Prostate gland (tissue), 2 donors: ENCODE results near the gene LHX4. TPM values are rescaled to one million over a fixed set of nuclear protein-coding genes. Genes with fewer than 3 reads are reported as not detected.

Source experiments
- DNase-seq: peaks from one replicate; pipeline ENCODE4 v3.0.0-alpha.2; 2019; ENCODE audit warnings: low spot score
- H3K27ac ChIP-seq, 2 donors: fragments of 200-600 bp; sonication (generic); 2 replicates each; pipeline ENCODE4 v1.5.1; 2017 to 2019
- H3K27me3 ChIP-seq: fragments of 200-600 bp; sonication (generic); replicated peaks from 2 replicates; pipeline ENCODE4 v1.5.1; 2019; ENCODE audit not compliant: insufficient read depth
- H3K36me3 ChIP-seq, 2 donors: fragments of 200-600 bp; sonication (generic); 1 replicate in 1 of 2; 2 replicates in 1 of 2; pipeline versions ENCODE4 v1.5.1 to v1.8.1; 2017 to 2019
- H3K4me1 ChIP-seq: fragments of 200-600 bp; sonication (generic); replicated peaks from 2 replicates; pipeline ENCODE4 v1.5.1; 2019
- H3K4me3 ChIP-seq, 2 donors: fragments of 200-600 bp; sonication (generic); 2 replicates each; pipeline ENCODE4 v1.5.1; 2017 to 2019
- H3K9me3 ChIP-seq: fragments of 200-600 bp; sonication (generic); 2 replicates; pipeline ENCODE4 v1.5.1; 2017
- POLR2A ChIP-seq: fragments of 450-650 bp; IDR thresholded peaks from one replicate; pipeline ENCODE4 v1.6.1; 2016; ENCODE audit warnings: antibody characterized with exemption, mild to moderate bottlenecking
- POLR2AphosphoS5 ChIP-seq: sonication (generic); formaldehyde crosslinking; IDR thresholded peaks from one replicate; pipeline ENCODE4 v1.6.1; 2017; ENCODE audit warnings: antibody characterized with exemption
- WGBS: methylation state at CpG from one replicate; pipeline ENCODE4 v1.1.5; 2018; 5-methylcytosine and 5-hydroxymethylcytosine counted together
- intact Hi-C: fragments of 100-400 bp; cut with DNase I; formaldehyde crosslinking; loops from one replicate; pipeline ENCODE4 v1.14.2; 2022
- total RNA-seq, 2 donors: library from RNA; depleted of rRNA; stranded (reverse); fragments of >200 nt; gene quantifications; one replicate each; pipeline ENCODE4 v1.1.0, GENCODE V29; 2016
- TF ChIP-seq, protein P1 (sequence below), 4 experiments: fragments of 200-600 bp in 2 of 4; fragments of 450-650 bp in 2 of 4; sonication (generic) in 2 of 4; IDR thresholded peaks; 1 replicate in 3 of 4; 2 replicates in 1 of 4; pipeline ENCODE4 v1.5.1; 2016 to 2019; ENCODE audit warnings: antibody characterized with exemption in 4 of 4, mild to moderate bottlenecking in 2 of 4, moderate library complexity in 2 of 4

Gene LHX4
- total RNA-seq, 2 donors from 2014 or later, result not detected

DNA sequence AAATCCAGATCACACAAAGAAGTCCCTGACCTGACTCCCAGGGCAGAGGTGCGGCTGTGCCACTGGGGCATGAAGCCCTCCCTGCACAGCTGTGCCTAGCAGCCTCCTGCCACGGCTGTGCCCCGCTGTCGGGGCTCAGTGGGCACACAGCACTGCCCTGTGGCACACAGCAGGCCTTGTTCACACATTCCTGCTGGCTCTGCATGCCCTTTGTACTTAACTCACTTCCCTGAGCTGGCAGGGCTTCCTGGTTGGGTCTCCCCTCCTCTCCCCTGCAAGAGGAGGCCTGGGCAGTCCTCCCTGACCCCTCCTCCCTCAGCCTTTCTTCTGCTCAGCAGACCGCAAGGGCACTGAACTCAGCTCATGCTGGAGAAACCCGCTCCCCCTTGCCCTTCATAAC lies 14.8 kb downstream of the LHX4 start:
- no peak overlapping the region for H3K4me3 ChIP-seq
- intact Hi-C loops, result no loop called here
- no peak overlapping the region for H3K27ac ChIP-seq
- H3K9me3 ChIP-seq, result no peaks in the 10 kb centered on the region
- H3K27me3 ChIP-seq, result no peaks in the 10 kb centered on the region
- TF ChIP-seq POLR2A, result no peak
- no peak for TF ChIP-seq POLR2AphosphoS5
- TF ChIP-seq, protein P1, sequence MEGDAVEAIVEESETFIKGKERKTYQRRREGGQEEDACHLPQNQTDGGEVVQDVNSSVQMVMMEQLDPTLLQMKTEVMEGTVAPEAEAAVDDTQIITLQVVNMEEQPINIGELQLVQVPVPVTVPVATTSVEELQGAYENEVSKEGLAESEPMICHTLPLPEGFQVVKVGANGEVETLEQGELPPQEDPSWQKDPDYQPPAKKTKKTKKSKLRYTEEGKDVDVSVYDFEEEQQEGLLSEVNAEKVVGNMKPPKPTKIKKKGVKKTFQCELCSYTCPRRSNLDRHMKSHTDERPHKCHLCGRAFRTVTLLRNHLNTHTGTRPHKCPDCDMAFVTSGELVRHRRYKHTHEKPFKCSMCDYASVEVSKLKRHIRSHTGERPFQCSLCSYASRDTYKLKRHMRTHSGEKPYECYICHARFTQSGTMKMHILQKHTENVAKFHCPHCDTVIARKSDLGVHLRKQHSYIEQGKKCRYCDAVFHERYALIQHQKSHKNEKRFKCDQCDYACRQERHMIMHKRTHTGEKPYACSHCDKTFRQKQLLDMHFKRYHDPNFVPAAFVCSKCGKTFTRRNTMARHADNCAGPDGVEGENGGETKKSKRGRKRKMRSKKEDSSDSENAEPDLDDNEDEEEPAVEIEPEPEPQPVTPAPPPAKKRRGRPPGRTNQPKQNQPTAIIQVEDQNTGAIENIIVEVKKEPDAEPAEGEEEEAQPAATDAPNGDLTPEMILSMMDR (IDR thresholded peaks at IDR 0.05), result no peak
- no peaks in the 10 kb centered on the region for H3K36me3 ChIP-seq
- H3K4me1 ChIP-seq, result no peaks in the 10 kb centered on the region
- WGBS, result 85% methylated on average over 6 of the region's 6 CpGs
- no peak for DNase-seq

DNA sequence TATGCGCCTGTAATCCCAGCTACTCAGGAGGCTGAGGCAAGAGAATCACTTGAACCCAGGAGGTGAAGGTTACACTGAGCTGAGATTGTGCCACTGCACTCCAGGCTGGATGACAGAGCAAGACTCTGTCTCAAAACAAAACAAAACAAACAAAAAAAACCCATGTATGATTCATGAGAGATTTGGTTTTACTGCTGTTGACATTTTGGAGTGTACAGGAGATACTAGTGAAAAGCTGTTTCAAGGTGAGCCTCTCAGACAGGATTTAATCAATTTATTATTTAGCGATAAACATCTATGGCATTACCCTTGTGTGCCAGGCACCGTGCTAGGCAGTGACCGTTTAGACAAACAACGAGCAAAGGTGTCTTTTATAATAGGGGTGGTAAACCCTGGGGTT lies 16.5 kb downstream of the LHX4 start:
- 77% methylated on average over 5 of the region's 5 CpGs for WGBS

DNA sequence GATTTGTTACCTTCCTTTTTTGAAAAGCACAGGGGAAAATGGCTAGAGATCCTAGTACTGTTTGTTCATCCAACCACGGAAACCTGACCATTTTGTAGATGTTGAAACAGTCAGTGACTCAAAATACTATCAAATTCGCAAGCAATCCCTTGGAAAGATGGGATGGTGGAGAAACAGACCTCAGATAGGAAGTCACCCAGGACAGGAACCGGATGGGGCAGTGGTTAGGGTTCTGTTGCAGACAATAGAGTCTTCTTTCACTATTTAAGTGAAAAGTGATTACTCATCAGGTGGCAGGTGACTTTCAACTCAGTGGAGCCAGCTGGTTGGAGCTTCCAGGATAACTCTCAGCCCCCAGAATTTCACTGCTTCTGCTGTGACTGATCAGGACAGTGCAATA lies 17.0 kb downstream of the LHX4 start:
- 77% methylated on average over 3 of the region's 3 CpGs for WGBS
- no peak for DNase-seq
- H3K4me1 ChIP-seq, result no peaks in the 10 kb centered on the region
- no peaks in the 10 kb centered on the region for H3K9me3 ChIP-seq
- intact Hi-C loops, result no loop called here
- TF ChIP-seq POLR2AphosphoS5 (no peak), POLR2A (no peak)
- TF ChIP-seq, protein P1 (IDR thresholded peaks at IDR 0.05), result no peak
- no peak overlapping the region for H3K27ac ChIP-seq
- no peaks in the 10 kb centered on the region for H3K27me3 ChIP-seq
- H3K36me3 ChIP-seq, result no peaks in the 10 kb centered on the region
- H3K4me3 ChIP-seq, result no peak overlapping the region

More for the DNA sequence above, 16.5 kb downstream of the LHX4 start:
- H3K27ac ChIP-seq, result no peak overlapping the region
- no peak for DNase-seq
- H3K4me1 ChIP-seq, result no peaks in the 10 kb centered on the region
- no peaks in the 10 kb centered on the region for H3K9me3 ChIP-seq
- intact Hi-C loops, result no loop called here
- H3K27me3 ChIP-seq, result no peaks in the 10 kb centered on the region
- TF ChIP-seq, protein P1 (IDR thresholded peaks at IDR 0.05), result no peak
- no peak for TF ChIP-seq POLR2A
- no peak for TF ChIP-seq POLR2AphosphoS5
- no peaks in the 10 kb centered on the region for H3K36me3 ChIP-seq
- no peak overlapping the region for H3K4me3 ChIP-seq

DNA sequence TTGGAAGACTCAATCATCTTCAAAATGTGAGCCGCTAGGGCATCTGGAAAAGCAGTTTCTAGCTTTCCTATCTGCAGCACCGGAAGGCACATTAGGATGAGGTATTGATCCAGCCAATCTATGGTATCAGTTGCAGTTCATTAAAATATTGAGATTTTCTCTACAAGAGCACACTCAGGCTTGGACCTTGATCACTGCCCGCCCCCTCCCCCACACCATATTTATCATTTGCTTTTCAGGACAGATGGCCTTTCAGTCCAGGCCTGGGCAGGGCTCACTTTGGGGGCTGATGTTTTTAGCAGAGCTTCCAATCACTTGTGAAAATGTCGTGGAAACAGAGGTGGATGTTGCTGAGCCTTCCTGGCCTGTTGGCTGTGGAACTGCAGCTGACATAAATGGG lies 17.5 kb downstream of the LHX4 start:
- Histone ChIP-seq H3K27ac (no peak overlapping the region), H3K9me3 (no peaks in the 10 kb centered on the region), H3K27me3 (no peaks in the 10 kb centered on the region), H3K4me3 (no peak overlapping the region), H3K4me1 (no peaks in the 10 kb centered on the region), H3K36me3 (no peaks in the 10 kb centered on the region)
- TF ChIP-seq, protein P1 (IDR thresholded peaks at IDR 0.05), result no peak
- TF ChIP-seq POLR2A, result no peak
- no peak for TF ChIP-seq POLR2AphosphoS5
- no peak for DNase-seq
- WGBS, result 97% methylated on average over 4 of the region's 4 CpGs
- intact Hi-C loops, result no loop called here

DNA sequence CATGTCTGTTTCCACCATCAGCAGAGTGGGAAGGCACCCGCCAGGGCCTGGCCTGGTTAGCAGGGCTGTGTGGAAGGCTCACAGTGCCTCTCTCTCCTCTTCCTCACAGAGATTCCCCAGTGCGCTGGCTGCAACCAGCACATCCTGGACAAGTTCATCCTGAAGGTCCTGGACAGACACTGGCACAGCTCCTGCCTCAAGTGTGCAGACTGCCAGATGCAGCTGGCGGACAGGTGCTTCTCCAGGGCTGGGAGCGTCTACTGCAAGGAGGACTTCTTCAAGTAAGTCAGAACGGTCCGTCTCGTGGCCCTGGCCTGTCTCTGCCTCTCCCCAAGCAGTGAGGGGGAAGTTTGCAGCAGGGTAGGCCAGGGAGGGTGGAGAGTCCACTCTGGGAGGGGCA lies 18.1 kb downstream of the LHX4 start:
- no peak for DNase-seq
- Histone ChIP-seq H3K4me3 (no peak overlapping the region), H3K4me1 (no peaks in the 10 kb centered on the region), H3K27ac (no peak overlapping the region), H3K27me3 (no peaks in the 10 kb centered on the region), H3K9me3 (no peaks in the 10 kb centered on the region), H3K36me3 (no peaks in the 10 kb centered on the region)
- WGBS, result 90% methylated on average over 7 of the region's 7 CpGs
- no peak for TF ChIP-seq POLR2AphosphoS5
- TF ChIP-seq POLR2A, result no peak
- TF ChIP-seq, protein P1 (IDR thresholded peaks at IDR 0.05), result no peak
- intact Hi-C loops, result no loop called here
